ENCODE data around the gene DUSP5.

The DUSP5 gene

GRCh38 chr10:110461088-110461487 is 36.6 kb upstream of the DUSP5 start:
- no peak for TF ChIP-seq FOXP2 (optimal IDR thresholded peaks at IDR 0.05; ENCODE audit: borderline replicate concordance, extremely low read depth, extremely low read length, insufficient read depth)

GRCh38 chr10:110461530-110461929 is 36.2 kb upstream of the DUSP5 start:
- TF ChIP-seq TAF1 (IDR thresholded peaks at IDR 0.05; ENCODE audit: borderline replicate concordance, insufficient read depth, low read length) = no peak
- no peak for TF ChIP-seq FOXP2 (optimal IDR thresholded peaks at IDR 0.05; ENCODE audit: borderline replicate concordance, extremely low read depth, extremely low read length, insufficient read depth)
- TF ChIP-seq SIN3A (IDR thresholded peaks at IDR 0.05; ENCODE audit: borderline replicate concordance, insufficient read depth, low read length) = no peak

GRCh38 chr10:110462166-110463095 is 35.3 kb upstream of the DUSP5 start:
- no peak for TF ChIP-seq REST (IDR thresholded peaks at IDR 0.05; ENCODE audit: insufficient read depth in 1 of 2, low read depth in 2 of 2, low read length in 2 of 2)
- no peak for TF ChIP-seq SIN3A (IDR thresholded peaks at IDR 0.05; ENCODE audit: borderline replicate concordance, insufficient read depth, low read length)
- TF ChIP-seq POLR2AphosphoS5 (IDR thresholded peaks at IDR 0.05; ENCODE audit: low read depth, low read length) = no peak
- no peak for TF ChIP-seq TAF1 (IDR thresholded peaks at IDR 0.05; ENCODE audit: borderline replicate concordance, insufficient read depth, low read length)
- TF ChIP-seq FOXP2 (optimal IDR thresholded peaks at IDR 0.05; ENCODE audit: borderline replicate concordance, extremely low read depth, extremely low read length, insufficient read depth) = no peak

GRCh38 chr10:110471566-110472139 is 26.1 kb upstream of the DUSP5 start:
- TF ChIP-seq SIN3A (IDR thresholded peaks at IDR 0.05; ENCODE audit: borderline replicate concordance, insufficient read depth, low read length) = no peak
- TF ChIP-seq POLR2AphosphoS5 (IDR thresholded peaks at IDR 0.05; ENCODE audit: low read depth, low read length) = no peak
- TF ChIP-seq FOXP2 (optimal IDR thresholded peaks at IDR 0.05; ENCODE audit: borderline replicate concordance, extremely low read depth, extremely low read length, insufficient read depth) = no peak
- TF ChIP-seq REST (IDR thresholded peaks at IDR 0.05; ENCODE audit: insufficient read depth in 1 of 2, low read depth in 2 of 2, low read length in 2 of 2) = no peak
- TF ChIP-seq TAF1 (IDR thresholded peaks at IDR 0.05; ENCODE audit: borderline replicate concordance, insufficient read depth, low read length) = no peak

GRCh38 chr10:110474017-110474416 is 23.7 kb upstream of the DUSP5 start:
- no peak for TF ChIP-seq SIN3A (IDR thresholded peaks at IDR 0.05; ENCODE audit: borderline replicate concordance, insufficient read depth, low read length)
- no peak for TF ChIP-seq TAF1 (IDR thresholded peaks at IDR 0.05; ENCODE audit: borderline replicate concordance, insufficient read depth, low read length)
- no peak for TF ChIP-seq POLR2AphosphoS5 (IDR thresholded peaks at IDR 0.05; ENCODE audit: low read depth, low read length)
- TF ChIP-seq REST (IDR thresholded peaks at IDR 0.05; ENCODE audit: insufficient read depth in 1 of 2, low read depth in 2 of 2, low read length in 2 of 2) = no peak
- no peak for TF ChIP-seq FOXP2 (optimal IDR thresholded peaks at IDR 0.05; ENCODE audit: borderline replicate concordance, extremely low read depth, extremely low read length, insufficient read depth)

- TF ChIP-seq FOXP2 (optimal IDR thresholded peaks at IDR 0.05; ENCODE audit: borderline replicate concordance, extremely low read depth, extremely low read length, insufficient read depth) (no peak), SIN3A (IDR thresholded peaks at IDR 0.05; ENCODE audit: borderline replicate concordance, insufficient read depth, low read length) (no peak), POLR2AphosphoS5 (IDR thresholded peaks at IDR 0.05; ENCODE audit: low read depth, low read length) (no peak), REST (IDR thresholded peaks at IDR 0.05; ENCODE audit: insufficient read depth in 1 of 2, low read depth in 2 of 2, low read length in 2 of 2) (no peak), TAF1 (IDR thresholded peaks at IDR 0.05; ENCODE audit: borderline replicate concordance, insufficient read depth, low read length) (no peak)
Observed at GRCh38 chr10:110474826-110475225, 22.9 kb upstream of the DUSP5 start.
